Measurements from ENCODE around the gene VTA1. TPM values are rescaled to one million over a fixed set of nuclear protein-coding genes. Genes with fewer than 3 reads are reported as not detected.
"Not testable (repeated sequence)": the region's sequence is repeated elsewhere in the genome, so short reads cannot be mapped to it uniquely, and the experiment has no call there.

VTA1 gene
- polyA plus RNA-seq, 1 donor from 2014 or later = 60.2 TPM

DNA sequence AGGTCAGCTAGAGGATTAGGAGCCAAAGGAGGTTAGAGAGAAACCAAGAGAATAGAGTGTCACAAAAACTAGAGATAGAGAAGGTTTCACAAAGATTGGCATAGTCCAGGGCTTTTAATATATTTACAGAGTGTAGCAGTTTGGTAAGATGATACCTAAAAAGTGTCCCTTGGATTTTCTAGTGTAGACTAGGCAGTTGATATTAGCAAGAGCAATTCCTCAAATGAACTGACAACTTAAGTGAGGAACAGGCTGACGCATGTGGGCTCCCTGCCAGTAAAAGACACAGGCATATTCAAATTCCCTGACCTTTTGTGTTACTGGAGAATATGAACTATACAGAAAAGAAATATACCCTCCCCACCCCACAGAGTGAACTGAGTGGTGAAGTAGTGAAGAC is 40.1 kb downstream of the VTA1 start:
- Mint-ChIP-seq H3K27ac (no peak overlapping the region), H3K4me1 (peaks cover 4 to 12% (median 9%) of the 10 kb centered on the region in 3 donors), H3K9me3 (no peaks in the 10 kb centered on the region), H3K36me3 (peaks cover 10% of the 10 kb centered on the region), H3K4me3 (no peak overlapping the region), H3K27me3 (no peaks in the 10 kb centered on the region)

- not testable (repeated sequence) for H3K27ac Mint-ChIP-seq, H3K27me3 Mint-ChIP-seq, H3K9me3 Mint-ChIP-seq, H3K36me3 Mint-ChIP-seq, H3K4me3 Mint-ChIP-seq, H3K4me1 Mint-ChIP-seq
Measured at GRCh38 chr6:142188341-142188740, 41.3 kb downstream of the VTA1 start.

GRCh38 chr6:142189057-142189456 is 42.0 kb downstream of the VTA1 start:
- Mint-ChIP-seq H3K4me3 (no peak overlapping the region), H3K27ac (no peak overlapping the region), H3K36me3 (peaks cover 10% of the 10 kb centered on the region), H3K27me3 (no peaks in the 10 kb centered on the region), H3K9me3 (no peaks in the 10 kb centered on the region), H3K4me1 (peaks cover 5 to 8% (median 6%) of the 10 kb centered on the region in 3 donors)

GRCh38 chr6:142192343-142192742 is 45.3 kb downstream of the VTA1 start:
- no peaks in the 10 kb centered on the region for H3K27me3 Mint-ChIP-seq
- no peaks in the 10 kb centered on the region for H3K9me3 Mint-ChIP-seq
- H3K4me1 Mint-ChIP-seq = peaks cover 13 to 15% (median 14%) of the 10 kb centered on the region in 3 donors
- no peak overlapping the region for H3K27ac Mint-ChIP-seq
- peaks cover 18% of the 10 kb centered on the region for H3K36me3 Mint-ChIP-seq
- no peak overlapping the region for H3K4me3 Mint-ChIP-seq

DNA sequence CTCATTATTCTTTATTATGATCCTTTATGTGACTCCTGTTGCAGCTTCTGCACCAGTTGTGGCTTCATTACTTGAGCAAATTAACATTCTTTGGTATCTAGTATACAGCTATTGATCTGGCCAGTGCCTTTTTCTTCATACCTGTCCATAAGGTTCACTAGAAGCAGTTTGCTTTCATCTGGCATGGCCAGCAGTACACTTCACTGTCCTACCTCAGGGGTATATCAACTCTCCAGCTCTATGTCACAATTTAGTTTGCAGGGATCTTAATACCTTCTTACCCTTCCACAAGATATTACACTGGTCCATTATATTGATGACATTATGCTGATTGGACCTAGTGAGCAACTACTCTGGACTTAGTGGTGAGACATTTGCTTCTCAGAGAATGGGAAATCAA is 46.6 kb downstream of the VTA1 start:
- H3K4me1 Mint-ChIP-seq = peaks cover 13 to 15% (median 14%) of the 10 kb centered on the region in 3 donors
- no peak overlapping the region for H3K4me3 Mint-ChIP-seq
- H3K27ac Mint-ChIP-seq = peak overlapping the region in 1 of 3 donors; percentile 76
- H3K27me3 Mint-ChIP-seq = no peaks in the 10 kb centered on the region
- H3K36me3 Mint-ChIP-seq = peaks cover 18% of the 10 kb centered on the region
- H3K9me3 Mint-ChIP-seq = no peaks in the 10 kb centered on the region

- Mint-ChIP-seq H3K27me3 (no peaks in the 10 kb centered on the region), H3K4me3 (no peak overlapping the region), H3K9me3 (no peaks in the 10 kb centered on the region), H3K4me1 (peaks cover 13 to 15% (median 14%) of the 10 kb centered on the region in 3 donors), H3K36me3 (peaks cover 23% of the 10 kb centered on the region), H3K27ac (no peak overlapping the region)
Measured at GRCh38 chr6:142195862-142196541, 48.9 kb downstream of the VTA1 start.

DNA sequence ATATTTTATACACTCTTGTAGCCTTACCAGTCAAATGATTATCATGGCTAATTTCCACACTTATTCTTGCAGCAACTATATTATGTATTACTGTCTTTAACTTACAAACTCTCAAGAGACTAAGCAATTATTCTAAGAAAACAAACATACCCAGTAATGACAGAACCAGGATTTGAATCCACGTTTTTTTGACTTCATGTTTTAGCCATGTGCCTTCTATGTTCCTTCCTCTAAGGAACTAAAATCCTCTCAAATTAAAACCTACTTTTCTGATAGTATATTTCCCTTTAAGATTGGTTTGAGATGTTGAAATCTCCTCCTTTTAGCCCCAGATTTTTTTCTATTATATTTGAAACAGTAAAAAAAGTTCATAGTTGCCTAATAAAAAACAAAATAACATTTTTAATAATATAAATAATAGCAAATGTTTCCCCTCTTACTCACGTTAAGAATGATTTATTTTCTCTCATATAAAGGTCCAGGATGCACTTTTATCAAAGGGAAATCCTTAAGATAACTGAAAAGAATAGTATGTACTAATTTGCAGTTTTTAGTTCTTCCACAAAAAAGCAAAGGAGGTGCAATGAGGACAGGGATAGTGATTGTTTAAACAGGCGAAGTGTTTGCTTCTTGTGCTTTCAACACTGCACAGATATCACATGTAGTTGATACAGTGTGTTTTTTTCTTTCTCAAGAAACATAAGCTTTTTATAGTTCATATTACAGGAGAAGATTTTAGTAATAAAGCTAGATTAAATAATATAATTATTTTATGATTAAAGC is 54.0 kb downstream of the VTA1 start:
- Mint-ChIP-seq H3K27me3 (no peaks in the 10 kb centered on the region), H3K4me3 (no peak overlapping the region), H3K36me3 (peaks cover 20% of the 10 kb centered on the region), H3K27ac (no peak overlapping the region), H3K9me3 (no peaks in the 10 kb centered on the region), H3K4me1 (peaks cover 1 to 5% (median 3%) of the 10 kb centered on the region in 3 donors)

DNA sequence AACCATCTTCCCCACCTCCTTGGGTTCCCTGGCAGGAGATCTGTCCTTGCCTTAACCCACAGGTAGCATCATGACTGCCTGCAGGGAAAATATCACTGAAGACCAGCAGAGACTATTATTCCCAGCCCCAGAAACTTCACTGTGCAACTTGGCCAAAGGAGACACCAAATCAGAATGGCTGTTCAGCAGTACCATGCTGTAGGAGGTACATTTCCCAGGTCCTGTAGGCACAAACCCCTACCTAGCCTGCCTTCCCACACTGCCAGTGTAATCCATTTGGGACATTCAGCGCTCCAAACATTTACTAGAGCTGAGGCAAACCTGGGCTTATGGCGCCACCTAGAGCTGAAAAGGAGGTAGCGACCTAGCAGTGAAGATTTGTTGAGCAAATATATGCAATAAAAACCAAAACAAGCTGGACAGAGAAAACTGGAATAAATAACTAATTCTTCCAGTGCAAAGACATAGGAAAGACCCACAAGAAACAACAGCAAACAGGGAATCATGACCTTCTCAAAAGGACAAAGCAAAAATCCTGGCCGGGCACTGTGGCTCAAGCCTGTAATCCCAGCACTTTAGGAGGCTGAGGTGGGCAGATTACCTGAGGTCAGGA is 60.3 kb downstream of the VTA1 start:
- no peaks in the 10 kb centered on the region for H3K27me3 Mint-ChIP-seq
- peaks cover 0 to 1% (median 0%) of the 10 kb centered on the region in 3 donors for H3K4me1 Mint-ChIP-seq
- no peak overlapping the region for H3K4me3 Mint-ChIP-seq
- peaks cover 6 to 16% (median 8%) of the 10 kb centered on the region in 3 donors for H3K9me3 Mint-ChIP-seq
- H3K36me3 Mint-ChIP-seq = peaks cover 43% of the 10 kb centered on the region
- no peak overlapping the region for H3K27ac Mint-ChIP-seq

- H3K9me3 Mint-ChIP-seq = peaks cover 6 to 33% (median 22%) of the 10 kb centered on the region in 3 donors
- H3K27ac Mint-ChIP-seq = peak overlapping the region in 1 of 3 donors; percentile 16
- H3K27me3 Mint-ChIP-seq = no peaks in the 10 kb centered on the region
Measured at GRCh38 chr6:142210606-142211005, 63.5 kb downstream of the VTA1 start.

DNA sequence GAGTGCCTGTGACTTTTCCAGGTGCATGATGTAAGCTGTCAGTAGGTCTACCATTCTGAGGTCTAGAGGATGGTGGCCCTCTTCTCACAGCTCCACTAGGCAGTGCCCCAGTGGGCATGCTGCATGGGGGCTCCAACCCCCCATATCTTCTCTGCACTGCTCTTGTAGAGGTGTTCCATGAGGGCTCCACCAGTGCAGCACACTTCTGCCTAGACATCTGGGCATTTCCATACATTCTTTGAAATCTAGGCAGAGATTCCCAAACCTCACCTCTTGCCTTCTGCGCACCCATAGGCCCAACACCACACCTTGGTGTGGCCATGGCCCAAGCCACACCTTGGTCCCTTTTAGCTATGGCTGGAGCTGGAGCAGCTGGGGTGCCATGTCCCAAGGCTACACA is 66.3 kb downstream of the VTA1 start:
- H3K4me1 Mint-ChIP-seq = peaks cover 0 to 1% (median 0%) of the 10 kb centered on the region in 3 donors
- H3K27ac Mint-ChIP-seq = peak overlapping the region in 1 of 3 donors; percentile 47
- peaks cover 45% of the 10 kb centered on the region for H3K36me3 Mint-ChIP-seq
- H3K4me3 Mint-ChIP-seq = no peak overlapping the region
- no peaks in the 10 kb centered on the region for H3K27me3 Mint-ChIP-seq
- H3K9me3 Mint-ChIP-seq = peaks cover 6 to 33% (median 20%) of the 10 kb centered on the region in 3 donors

More at GRCh38 chr6:142210606-142211005, 63.5 kb downstream of the VTA1 start:
- Mint-ChIP-seq H3K4me3 (no peak overlapping the region), H3K36me3 (peaks cover 57% of the 10 kb centered on the region), H3K4me1 (peaks cover 0 to 1% (median 0%) of the 10 kb centered on the region in 3 donors)

DNA sequence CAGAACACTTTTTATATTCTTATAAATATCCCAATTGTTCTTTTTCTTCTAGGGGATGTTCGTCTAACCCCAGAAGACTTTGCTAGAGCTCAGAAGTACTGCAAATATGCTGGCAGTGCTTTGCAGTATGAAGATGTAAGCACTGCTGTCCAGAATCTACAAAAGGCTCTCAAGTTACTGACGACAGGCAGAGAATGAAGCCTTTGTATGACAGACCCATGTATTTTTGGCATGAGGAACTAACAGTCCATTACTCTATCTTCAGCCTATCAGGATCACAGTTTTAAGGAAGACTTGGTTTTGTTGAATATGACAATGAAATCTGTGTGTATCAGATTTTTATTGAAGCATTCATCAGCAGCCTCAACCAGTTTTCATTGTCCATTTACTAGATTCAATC is 71.4 kb downstream of the VTA1 start:
- H3K27ac Mint-ChIP-seq = no peak overlapping the region
- peaks cover 15% of the 10 kb centered on the region for H3K36me3 Mint-ChIP-seq
- peaks cover 1 to 6% (median 6%) of the 10 kb centered on the region in 3 donors for H3K9me3 Mint-ChIP-seq
- no peak overlapping the region for H3K4me3 Mint-ChIP-seq
- no peaks in the 10 kb centered on the region for H3K4me1 Mint-ChIP-seq
- no peaks in the 10 kb centered on the region for H3K27me3 Mint-ChIP-seq

DNA sequence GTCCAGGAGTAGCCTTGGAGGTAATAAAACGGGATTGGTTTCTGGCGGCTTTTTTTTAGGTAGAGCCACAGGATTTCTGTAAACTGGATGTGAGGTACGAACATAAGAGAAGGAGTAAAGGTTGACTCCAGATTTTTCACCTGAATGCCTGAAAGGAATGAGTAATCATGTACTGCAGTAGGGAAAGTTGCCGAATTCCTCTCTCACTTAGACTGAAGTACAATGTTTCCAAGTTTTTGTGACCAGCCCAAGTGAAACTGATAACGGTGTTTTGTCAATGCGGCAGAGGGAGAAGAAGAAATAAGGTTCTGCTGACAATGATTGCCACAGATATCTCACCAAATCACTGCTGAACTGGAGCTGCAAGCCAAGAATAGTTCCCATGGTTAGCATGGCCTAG is 75.0 kb downstream of the VTA1 start:
- H3K4me1 Mint-ChIP-seq = no peaks in the 10 kb centered on the region
- H3K27me3 Mint-ChIP-seq = no peaks in the 10 kb centered on the region
- no peak overlapping the region for H3K27ac Mint-ChIP-seq
- H3K9me3 Mint-ChIP-seq = peaks cover 1 to 9% (median 3%) of the 10 kb centered on the region in 3 donors
- no peak overlapping the region for H3K4me3 Mint-ChIP-seq
- peaks cover 4% of the 10 kb centered on the region for H3K36me3 Mint-ChIP-seq

DNA sequence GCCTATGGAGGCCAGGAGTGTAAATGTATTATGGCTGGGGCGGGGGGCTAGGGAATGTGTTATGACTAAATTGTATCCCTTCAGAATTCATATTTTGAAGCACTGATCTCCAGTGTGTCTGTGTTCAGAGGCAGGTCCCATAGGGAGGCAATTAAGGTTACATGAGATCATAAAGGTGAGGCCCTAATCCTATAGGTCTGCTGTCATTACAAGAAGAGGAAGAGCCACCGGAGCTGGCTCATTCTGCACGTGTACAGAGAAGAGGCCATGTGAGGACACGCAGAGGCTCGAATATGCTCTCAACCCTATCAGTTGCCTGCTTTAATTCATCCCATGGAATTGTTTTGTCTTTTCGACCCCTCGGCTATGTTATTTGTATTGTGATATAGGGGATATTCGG is 76.9 kb downstream of the VTA1 start:
- H3K27me3 Mint-ChIP-seq = no peaks in the 10 kb centered on the region
- H3K36me3 Mint-ChIP-seq = peaks cover 4% of the 10 kb centered on the region
- H3K4me1 Mint-ChIP-seq = no peaks in the 10 kb centered on the region
- no peak overlapping the region for H3K27ac Mint-ChIP-seq
- H3K4me3 Mint-ChIP-seq = no peak overlapping the region
- peaks cover 6 to 20% (median 7%) of the 10 kb centered on the region in 3 donors for H3K9me3 Mint-ChIP-seq

GRCh38 chr6:142225115-142225514 is 78.1 kb downstream of the VTA1 start:
- Mint-ChIP-seq H3K4me1 (no peaks in the 10 kb centered on the region), H3K36me3 (no peaks in the 10 kb centered on the region), H3K27ac (no peak overlapping the region), H3K9me3 (peaks cover 7 to 20% (median 10%) of the 10 kb centered on the region in 3 donors), H3K27me3 (no peaks in the 10 kb centered on the region), H3K4me3 (no peak overlapping the region)

DNA sequence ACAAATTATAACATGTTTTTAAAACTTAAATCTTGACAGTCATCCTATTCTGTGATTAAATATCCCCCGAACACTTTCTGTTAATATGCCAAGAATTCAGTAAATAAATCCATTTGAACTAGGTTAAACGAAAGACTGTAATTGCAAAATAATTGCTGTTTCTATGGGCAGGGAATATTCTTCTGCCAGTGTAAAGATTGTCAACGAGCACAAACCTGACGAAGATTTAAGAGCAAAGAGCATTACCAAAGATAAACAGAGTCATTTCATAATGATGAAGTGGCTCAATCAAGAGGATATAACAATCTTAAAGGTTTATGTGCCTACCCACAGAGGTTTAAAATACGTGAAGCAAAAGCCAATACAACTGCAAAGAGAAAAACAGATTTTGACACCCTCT is 78.5 kb downstream of the VTA1 start:
- peaks cover 7 to 20% (median 10%) of the 10 kb centered on the region in 3 donors for H3K9me3 Mint-ChIP-seq
- H3K27me3 Mint-ChIP-seq = no peaks in the 10 kb centered on the region
- H3K27ac Mint-ChIP-seq = no peak overlapping the region
- H3K4me3 Mint-ChIP-seq = no peak overlapping the region
- H3K4me1 Mint-ChIP-seq = no peaks in the 10 kb centered on the region
- H3K36me3 Mint-ChIP-seq = no peaks in the 10 kb centered on the region

Data from IgD-negative memory B cell (primary cell).